Muscle layer of colon (tissue), 2 donors: Measurements from ENCODE around the gene SLC4A3.

ENCODE experiments used
- H3K27ac ChIP-seq: one replicate; pipeline ENCODE4 v1.7.0; 2013; ENCODE audit warnings: low read depth, mild to moderate bottlenecking, low read length, moderate library complexity
- H3K27me3 ChIP-seq, 2 donors: one replicate each; pipeline ENCODE4 v1.7.0; 2013; ENCODE audit warnings: low read length in 2 of 2, mild to moderate bottlenecking in 2 of 2; ENCODE audit not compliant: insufficient read depth in 2 of 2, control insufficient read depth in 1 of 2
- H3K36me3 ChIP-seq: one replicate; pipeline ENCODE4 v1.7.0; 2013; ENCODE audit warnings: mild to moderate bottlenecking, low read length; ENCODE audit not compliant: insufficient read depth
- H3K4me1 ChIP-seq: one replicate; pipeline ENCODE4 v1.7.0; 2013; ENCODE audit warnings: mild to moderate bottlenecking, low read length; ENCODE audit not compliant: insufficient read depth
- H3K4me3 ChIP-seq, 2 donors: one replicate each; pipeline ENCODE4 v1.7.0; 2013; ENCODE audit warnings: low read length in 2 of 2, low read depth in 1 of 2, mild to moderate bottlenecking in 1 of 2, moderate library complexity in 1 of 2
- H3K9ac ChIP-seq: one replicate; pipeline ENCODE4 v1.7.0; 2013; ENCODE audit warnings: low read length
- H3K9me3 ChIP-seq: one replicate; pipeline ENCODE4 v1.7.0; 2013; ENCODE audit warnings: mild to moderate bottlenecking, low read length
- donor health status: abdominal sarcoma.
- donor health status: Adenocarcinoma of cecum.

Gene SLC4A3

GRCh38 chr2:219603771-219604170 is 23.7 kb upstream of the SLC4A3 start:
- H3K27ac ChIP-seq, result no peak overlapping the region
- peaks cover 50% of the 10 kb centered on the region for H3K36me3 ChIP-seq
- H3K9ac ChIP-seq, result no peak overlapping the region
- H3K27me3 ChIP-seq, result no peaks in the 10 kb centered on the region
- peaks cover under 1% of the 10 kb centered on the region for H3K4me1 ChIP-seq
- no peaks in the 10 kb centered on the region for H3K9me3 ChIP-seq
- H3K4me3 ChIP-seq, result no peak overlapping the region

GRCh38 chr2:219605607-219605954 is 21.8 kb upstream of the SLC4A3 start:
- Histone ChIP-seq H3K36me3 (peaks cover 50% of the 10 kb centered on the region), H3K4me3 (no peak overlapping the region), H3K27me3 (no peaks in the 10 kb centered on the region), H3K9ac (no peak overlapping the region), H3K27ac (no peak overlapping the region), H3K9me3 (no peaks in the 10 kb centered on the region), H3K4me1 (no peaks in the 10 kb centered on the region)

DNA sequence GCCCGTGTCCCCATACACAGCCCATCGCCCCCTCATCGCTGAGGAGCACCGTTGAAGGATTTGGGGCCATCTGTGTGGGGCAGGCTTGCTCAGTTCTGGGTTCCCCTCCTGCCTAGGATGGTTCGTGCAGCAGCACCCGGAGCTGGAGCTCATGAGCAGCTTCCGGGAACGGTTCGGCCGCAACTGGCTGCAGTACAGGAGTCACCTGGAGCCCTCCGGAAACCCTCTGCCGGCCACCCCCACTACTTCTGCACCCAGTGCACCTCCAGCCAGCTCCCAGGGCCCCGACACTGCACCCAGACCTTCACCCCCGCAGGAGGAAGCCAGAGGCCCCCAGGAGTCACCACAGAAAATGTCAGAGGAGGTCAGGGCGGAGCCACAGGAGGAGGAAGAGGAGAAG is 19.5 kb upstream of the SLC4A3 start:
- Histone ChIP-seq H3K4me3 (no peak overlapping the region), H3K27ac (no peak overlapping the region), H3K4me1 (no peaks in the 10 kb centered on the region), H3K9me3 (no peaks in the 10 kb centered on the region), H3K36me3 (peaks cover 50% of the 10 kb centered on the region), H3K9ac (no peak overlapping the region), H3K27me3 (no peaks in the 10 kb centered on the region)

- Histone ChIP-seq H3K4me3 (no peak overlapping the region), H3K4me1 (no peaks in the 10 kb centered on the region), H3K9ac (no peak overlapping the region), H3K36me3 (peaks cover 50% of the 10 kb centered on the region), H3K27ac (no peak overlapping the region), H3K9me3 (no peaks in the 10 kb centered on the region), H3K27me3 (no peaks in the 10 kb centered on the region)
Measured at GRCh38 chr2:219608399-219608964, 18.9 kb upstream of the SLC4A3 start.

GRCh38 chr2:219609149-219609750 is 18.2 kb upstream of the SLC4A3 start:
- H3K27ac ChIP-seq, result no peak overlapping the region

GRCh38 chr2:219611306-219611705 is 16.1 kb upstream of the SLC4A3 start:
- H3K36me3 ChIP-seq, result peaks cover 61% of the 10 kb centered on the region
- H3K27me3 ChIP-seq, result no peaks in the 10 kb centered on the region
- no peaks in the 10 kb centered on the region for H3K4me1 ChIP-seq
- no peak overlapping the region for H3K27ac ChIP-seq
- H3K9ac ChIP-seq, result no peak overlapping the region
- H3K4me3 ChIP-seq, result no peak overlapping the region
- H3K9me3 ChIP-seq, result no peaks in the 10 kb centered on the region

More at GRCh38 chr2:219609149-219609750, 18.2 kb upstream of the SLC4A3 start:
- Histone ChIP-seq H3K9ac (no peak overlapping the region), H3K4me1 (no peaks in the 10 kb centered on the region), H3K27me3 (no peaks in the 10 kb centered on the region), H3K36me3 (peaks cover 56% of the 10 kb centered on the region), H3K4me3 (no peak overlapping the region), H3K9me3 (no peaks in the 10 kb centered on the region)

DNA sequence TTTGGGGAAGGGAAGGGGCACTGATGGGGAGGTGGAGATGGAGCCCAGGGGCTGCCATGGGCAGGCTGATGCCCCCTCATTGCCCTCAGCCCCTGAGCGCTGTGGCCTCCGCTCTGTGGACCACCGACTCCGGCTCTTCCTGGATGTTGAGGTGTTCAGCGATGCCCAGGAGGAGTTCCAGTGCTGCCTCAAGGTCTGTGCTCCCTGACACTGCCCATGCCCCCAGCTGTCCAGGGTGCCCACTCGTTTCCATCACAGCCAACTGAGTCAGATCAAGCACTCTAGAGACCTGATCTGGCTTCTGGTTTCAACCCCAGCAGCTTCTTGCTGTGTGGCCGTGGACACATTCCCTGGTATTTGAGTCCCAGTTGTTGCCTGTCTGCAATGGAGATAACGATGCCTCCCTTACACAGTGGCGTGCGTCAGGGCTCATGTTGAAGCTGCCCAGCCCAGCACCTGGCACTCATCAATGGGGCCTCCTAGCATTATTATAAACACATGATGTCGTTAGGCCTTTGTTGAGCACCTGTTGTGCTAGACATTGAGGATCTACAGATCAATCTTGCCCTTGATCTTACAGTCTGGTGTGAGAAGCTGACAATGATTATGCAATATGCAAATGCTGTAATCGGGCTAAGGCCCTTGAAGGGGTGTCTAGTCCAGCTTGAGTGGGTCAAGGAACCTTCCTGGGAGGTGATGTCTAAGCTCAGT is 15.4 kb upstream of the SLC4A3 start:
- H3K4me1 ChIP-seq, result no peaks in the 10 kb centered on the region
- no peaks in the 10 kb centered on the region for H3K27me3 ChIP-seq
- no peak overlapping the region for H3K4me3 ChIP-seq
- H3K9me3 ChIP-seq, result no peaks in the 10 kb centered on the region
- H3K27ac ChIP-seq, result no peak overlapping the region
- H3K36me3 ChIP-seq, result peaks cover 57% of the 10 kb centered on the region
- no peak overlapping the region for H3K9ac ChIP-seq

DNA sequence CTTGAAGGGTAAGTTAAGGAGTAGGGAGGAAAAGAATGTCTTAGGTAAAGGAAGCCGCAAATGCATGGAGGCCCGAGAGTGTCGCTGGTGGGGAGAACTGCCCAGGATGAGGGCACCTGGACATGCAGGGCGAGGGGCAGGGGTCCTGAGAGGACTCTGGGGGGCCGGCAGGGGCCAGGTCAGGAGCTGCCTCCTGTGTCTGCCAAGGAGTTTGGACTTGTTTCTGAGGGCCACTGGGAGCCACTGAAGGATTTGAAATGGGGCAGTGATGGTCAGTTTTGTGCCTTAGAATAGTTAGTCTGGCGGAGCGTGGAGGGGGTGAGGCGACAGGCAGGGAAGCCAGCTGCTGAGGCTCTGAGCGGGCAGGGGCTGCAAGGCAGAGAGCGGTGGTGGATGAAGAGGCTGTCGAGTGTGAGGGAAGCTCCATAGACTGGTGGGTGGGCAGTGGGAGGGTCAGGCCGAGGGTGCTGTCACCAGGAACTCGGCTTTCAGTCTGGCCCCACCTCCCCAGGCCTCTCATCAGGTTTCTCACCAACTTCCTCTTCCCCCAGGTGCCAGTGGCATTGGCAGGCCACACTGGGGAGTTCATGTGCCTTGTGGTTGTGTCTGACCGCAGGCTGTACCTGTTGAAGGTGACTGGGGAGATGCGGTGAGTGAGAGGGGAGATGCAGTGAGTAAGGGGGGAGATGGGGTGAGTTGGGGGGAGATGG is 14.7 kb upstream of the SLC4A3 start:
- no peak overlapping the region for H3K9ac ChIP-seq
- H3K27ac ChIP-seq, result no peak overlapping the region
- H3K27me3 ChIP-seq, result no peaks in the 10 kb centered on the region
- H3K4me1 ChIP-seq, result no peaks in the 10 kb centered on the region
- H3K9me3 ChIP-seq, result no peaks in the 10 kb centered on the region
- H3K4me3 ChIP-seq, result no peak overlapping the region
- H3K36me3 ChIP-seq, result peaks cover 53% of the 10 kb centered on the region

DNA sequence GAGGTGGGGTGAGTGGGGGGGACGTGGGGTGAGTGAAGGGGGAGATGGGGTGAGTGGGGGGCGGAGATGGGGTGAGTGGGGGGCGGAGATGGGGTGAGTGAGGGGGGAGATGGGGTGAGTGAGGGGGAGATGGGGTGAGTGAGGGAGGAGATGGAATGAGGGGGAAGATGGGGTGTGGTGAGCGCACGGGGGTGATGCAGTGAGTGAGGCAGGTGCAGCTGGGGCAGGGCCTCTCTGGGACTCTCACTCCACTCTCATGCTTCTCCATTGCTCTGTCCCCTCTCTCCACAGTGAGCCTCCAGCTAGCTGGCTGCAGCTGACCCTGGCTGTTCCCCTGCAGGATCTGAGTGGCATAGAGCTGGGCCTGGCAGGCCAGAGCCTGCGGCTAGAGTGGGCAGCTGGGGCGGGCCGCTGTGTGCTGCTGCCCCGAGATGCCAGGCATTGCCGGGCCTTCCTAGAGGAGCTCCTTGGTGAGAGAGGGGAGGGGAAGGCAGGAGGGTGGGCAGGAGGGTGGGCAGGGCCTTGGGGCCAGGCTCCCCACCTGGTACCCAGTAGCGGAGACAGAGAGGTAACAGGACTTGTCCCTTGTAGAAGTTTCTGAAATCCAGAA is 13.9 kb upstream of the SLC4A3 start:
- H3K4me1 ChIP-seq, result no peaks in the 10 kb centered on the region
- no peak overlapping the region for H3K4me3 ChIP-seq
- H3K9ac ChIP-seq, result no peak overlapping the region
- H3K27me3 ChIP-seq, result no peaks in the 10 kb centered on the region
- H3K9me3 ChIP-seq, result no peaks in the 10 kb centered on the region
- no peak overlapping the region for H3K27ac ChIP-seq
- peaks cover 45% of the 10 kb centered on the region for H3K36me3 ChIP-seq

- no peak overlapping the region for H3K4me3 ChIP-seq
- peaks cover 45% of the 10 kb centered on the region for H3K36me3 ChIP-seq
Measured at GRCh38 chr2:219614076-219614860, 13.2 kb upstream of the SLC4A3 start.

DNA sequence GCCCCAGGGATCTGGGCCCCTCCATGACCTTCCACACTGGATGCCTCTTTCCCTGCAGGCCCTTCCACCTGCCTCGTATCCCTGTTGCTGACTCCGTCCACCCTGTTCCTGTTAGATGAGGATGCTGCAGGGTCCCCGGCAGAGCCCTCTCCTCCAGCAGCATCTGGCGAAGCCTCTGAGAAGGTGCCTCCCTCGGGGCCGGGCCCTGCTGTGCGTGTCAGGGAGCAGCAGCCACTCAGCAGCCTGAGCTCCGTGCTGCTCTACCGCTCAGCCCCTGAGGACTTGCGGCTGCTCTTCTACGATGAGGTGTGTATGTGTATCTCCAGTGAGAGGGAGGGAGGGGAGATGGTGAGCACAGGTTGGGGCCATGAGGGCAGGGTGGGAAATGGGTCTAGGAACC is 12.4 kb upstream of the SLC4A3 start:
- Histone ChIP-seq H3K27ac (no peak overlapping the region), H3K9me3 (no peaks in the 10 kb centered on the region), H3K4me1 (no peaks in the 10 kb centered on the region), H3K4me3 (no peak overlapping the region), H3K36me3 (peaks cover 45% of the 10 kb centered on the region), H3K27me3 (no peaks in the 10 kb centered on the region), H3K9ac (no peak overlapping the region)

More at GRCh38 chr2:219614076-219614860, 13.2 kb upstream of the SLC4A3 start:
- Histone ChIP-seq H3K9me3 (no peaks in the 10 kb centered on the region), H3K27ac (no peak overlapping the region), H3K4me1 (no peaks in the 10 kb centered on the region), H3K9ac (no peak overlapping the region), H3K27me3 (no peaks in the 10 kb centered on the region)
